OCI-LY3 (cell line): ENCODE measurements around the gene AUTS2.

Experiments used
- H2AFZ ChIP-seq: fragments of 200-600, 300-600 bp; shearing (Covaris generic); 2 replicates; pipeline ENCODE4 v1.6.0; 2014; ENCODE audit warnings: antibody characterized with exemption, low read depth, low read length
- H3K27ac ChIP-seq: fragments of 200-600, 300-600 bp; sonication (generic); 2 replicates; pipeline ENCODE4 v1.5.1; 2014; ENCODE audit warnings: mild to moderate bottlenecking, low read length, moderate library complexity, mixed read lengths
- H3K27me3 ChIP-seq: fragments of 200-600, 300-600 bp; sonication (generic); 2 replicates; pipeline ENCODE4 v1.6.1; 2014; ENCODE audit warnings: low read depth, low read length, mixed read lengths
- H3K36me3 ChIP-seq: fragments of 200-600, 300-600 bp; sonication (generic); replicated peaks from 2 replicates; pipeline ENCODE3; 2014; ENCODE audit warnings: low read depth, low read length, mixed read lengths
- H3K4me1 ChIP-seq: fragments of 300-600, 200-600 bp; sonication (generic); 2 replicates; pipeline ENCODE4 v1.6.1; 2014; ENCODE audit warnings: low read length, mixed read lengths
- H3K4me2 ChIP-seq: fragments of 200-600, 300-600 bp; sonication (generic); 2 replicates; pipeline ENCODE4 v1.6.1; 2014; ENCODE audit warnings: low read length, mixed read lengths
- H3K4me3 ChIP-seq: fragments of 300-600, 200-600 bp; sonication (generic); 2 replicates; pipeline ENCODE4 v1.5.1; 2014; ENCODE audit warnings: antibody characterized with exemption, mild to moderate bottlenecking, low read length, moderate library complexity
- H3K79me2 ChIP-seq: fragments of 300-600, 200-600 bp; shearing (Covaris generic); 2 replicates; pipeline ENCODE4 v1.6.1; 2014; ENCODE audit warnings: mild to moderate bottlenecking, low read length, mixed read lengths
- H3K9ac ChIP-seq: fragments of 300-600, 200-600 bp; shearing (Covaris generic); 2 replicates; pipeline ENCODE4 v1.6.0; 2014; ENCODE audit warnings: mild to moderate bottlenecking, low read length, moderate library complexity
- H3K9me3 ChIP-seq: fragments of 200-600, 300-600 bp; shearing (Covaris generic); 2 replicates; pipeline ENCODE4 v1.6.1; 2014; ENCODE audit warnings: low read length, mixed read lengths; ENCODE audit not compliant: insufficient read depth
- H4K20me1 ChIP-seq: fragments of 200-600, 300-600 bp; sonication (generic); 2 replicates; pipeline ENCODE4 v1.6.1; 2016; ENCODE audit warnings: low read length, mixed read lengths; ENCODE audit not compliant: insufficient read depth
- EZH2phosphoT487 ChIP-seq: fragments of 200-600 bp; shearing (Covaris generic); IDR thresholded peaks from 2 replicates; pipeline ENCODE4 v1.6.1; 2018; ENCODE audit warnings: antibody characterized with exemption, mixed run types, low read depth
- TF ChIP-seq, protein P1 (sequence below): fragments of 200-600, 300-600 bp; sonication (generic); IDR thresholded peaks from 2 replicates; pipeline ENCODE4 v1.5.1; 2014; ENCODE audit warnings: antibody characterized with exemption, low read length, low read depth

AUTS2 gene

DNA sequence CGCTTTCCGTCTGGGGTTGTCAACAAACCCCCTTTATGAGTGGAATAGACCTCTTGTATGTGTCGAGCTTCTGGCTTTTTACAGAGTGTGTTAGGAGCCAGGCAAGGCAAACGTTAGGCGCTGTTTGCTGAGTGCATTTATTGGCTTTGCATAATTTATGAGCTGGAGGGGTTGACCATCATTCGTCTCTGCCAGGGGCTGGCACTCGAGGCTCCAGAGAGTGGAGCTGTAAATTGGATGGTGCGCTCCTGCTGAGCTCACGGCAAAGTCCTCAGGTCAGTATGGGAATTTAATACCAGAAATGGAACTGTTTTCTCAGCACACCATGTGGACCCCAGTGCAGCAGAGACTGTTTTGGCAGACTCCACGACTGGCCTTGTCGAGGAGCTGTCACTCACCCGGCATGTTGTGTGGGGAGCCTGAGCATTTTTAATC, 834.3 kb downstream of the AUTS2 start:
- Histone ChIP-seq H3K9me3 (no peaks in the 10 kb centered on the region), H2AFZ (no peak overlapping the region), H3K27me3 (no peaks in the 10 kb centered on the region), H3K79me2 (no peaks in the 10 kb centered on the region), H3K4me1 (no peaks in the 10 kb centered on the region), H3K36me3 (no peaks in the 10 kb centered on the region), H3K4me3 (no peak overlapping the region), H3K9ac (no peak overlapping the region), H3K4me2 (no peak overlapping the region), H3K27ac (no peak overlapping the region), H4K20me1 (no peaks in the 10 kb centered on the region)
- TF ChIP-seq, protein P1, sequence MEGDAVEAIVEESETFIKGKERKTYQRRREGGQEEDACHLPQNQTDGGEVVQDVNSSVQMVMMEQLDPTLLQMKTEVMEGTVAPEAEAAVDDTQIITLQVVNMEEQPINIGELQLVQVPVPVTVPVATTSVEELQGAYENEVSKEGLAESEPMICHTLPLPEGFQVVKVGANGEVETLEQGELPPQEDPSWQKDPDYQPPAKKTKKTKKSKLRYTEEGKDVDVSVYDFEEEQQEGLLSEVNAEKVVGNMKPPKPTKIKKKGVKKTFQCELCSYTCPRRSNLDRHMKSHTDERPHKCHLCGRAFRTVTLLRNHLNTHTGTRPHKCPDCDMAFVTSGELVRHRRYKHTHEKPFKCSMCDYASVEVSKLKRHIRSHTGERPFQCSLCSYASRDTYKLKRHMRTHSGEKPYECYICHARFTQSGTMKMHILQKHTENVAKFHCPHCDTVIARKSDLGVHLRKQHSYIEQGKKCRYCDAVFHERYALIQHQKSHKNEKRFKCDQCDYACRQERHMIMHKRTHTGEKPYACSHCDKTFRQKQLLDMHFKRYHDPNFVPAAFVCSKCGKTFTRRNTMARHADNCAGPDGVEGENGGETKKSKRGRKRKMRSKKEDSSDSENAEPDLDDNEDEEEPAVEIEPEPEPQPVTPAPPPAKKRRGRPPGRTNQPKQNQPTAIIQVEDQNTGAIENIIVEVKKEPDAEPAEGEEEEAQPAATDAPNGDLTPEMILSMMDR: no peak
- TF ChIP-seq EZH2phosphoT487: no peak

DNA sequence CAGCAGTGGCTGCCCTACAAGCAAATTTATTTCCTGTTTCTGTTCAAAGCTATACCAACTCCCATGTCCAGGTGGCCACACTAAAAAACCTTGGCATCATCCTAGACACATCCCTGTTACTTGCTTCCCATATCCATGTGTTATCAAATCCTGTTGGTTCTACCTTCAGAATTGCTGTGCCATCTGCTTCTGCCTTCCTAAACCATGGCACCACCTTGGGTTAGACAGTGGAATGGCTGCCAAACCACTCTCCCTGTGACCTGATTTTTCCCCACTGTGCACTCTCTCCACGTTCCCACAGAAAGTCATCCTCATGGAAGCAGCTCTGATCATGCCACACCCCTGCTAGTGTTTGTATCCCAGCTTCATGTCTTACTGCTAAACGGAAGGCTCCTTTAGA, 836.1 kb downstream of the AUTS2 start:
- H3K4me1 ChIP-seq: no peaks in the 10 kb centered on the region
- H3K27me3 ChIP-seq: no peaks in the 10 kb centered on the region
- H3K4me3 ChIP-seq: no peak overlapping the region
- H3K79me2 ChIP-seq: no peaks in the 10 kb centered on the region
- TF ChIP-seq EZH2phosphoT487: no peak
- TF ChIP-seq, protein P1: no peak
- H3K9ac ChIP-seq: no peak overlapping the region
- no peak overlapping the region for H3K4me2 ChIP-seq
- H2AFZ ChIP-seq: no peak overlapping the region
- no peaks in the 10 kb centered on the region for H4K20me1 ChIP-seq
- no peaks in the 10 kb centered on the region for H3K36me3 ChIP-seq
- H3K9me3 ChIP-seq: no peaks in the 10 kb centered on the region
- no peak overlapping the region for H3K27ac ChIP-seq

DNA sequence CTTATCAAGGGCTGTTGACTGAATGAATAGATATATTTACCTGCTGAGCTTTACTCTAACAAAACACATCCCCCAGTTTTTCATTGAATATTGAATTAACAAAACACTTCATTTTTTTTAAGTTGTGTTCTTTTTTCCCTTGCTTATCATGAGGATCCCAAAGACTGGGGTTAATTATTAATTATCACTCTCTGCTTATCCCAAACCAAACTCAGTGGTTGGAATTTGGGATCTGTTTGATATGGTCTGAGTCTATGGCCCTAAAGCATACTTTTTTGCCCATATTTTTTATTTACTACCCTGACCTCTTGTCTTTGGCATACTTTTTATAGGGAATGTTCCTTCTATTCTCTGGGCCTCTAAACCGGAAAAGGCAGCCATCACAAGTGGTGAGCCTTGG, 836.5 kb downstream of the AUTS2 start:
- Histone ChIP-seq H3K4me2 (no peak overlapping the region), H3K27me3 (no peaks in the 10 kb centered on the region), H3K9me3 (no peaks in the 10 kb centered on the region), H3K4me1 (no peaks in the 10 kb centered on the region), H3K4me3 (no peak overlapping the region), H3K9ac (no peak overlapping the region), H3K27ac (no peak overlapping the region), H4K20me1 (no peaks in the 10 kb centered on the region), H3K79me2 (no peaks in the 10 kb centered on the region), H3K36me3 (no peaks in the 10 kb centered on the region), H2AFZ (no peak overlapping the region)
- TF ChIP-seq, protein P1: no peak
- TF ChIP-seq EZH2phosphoT487: no peak

DNA sequence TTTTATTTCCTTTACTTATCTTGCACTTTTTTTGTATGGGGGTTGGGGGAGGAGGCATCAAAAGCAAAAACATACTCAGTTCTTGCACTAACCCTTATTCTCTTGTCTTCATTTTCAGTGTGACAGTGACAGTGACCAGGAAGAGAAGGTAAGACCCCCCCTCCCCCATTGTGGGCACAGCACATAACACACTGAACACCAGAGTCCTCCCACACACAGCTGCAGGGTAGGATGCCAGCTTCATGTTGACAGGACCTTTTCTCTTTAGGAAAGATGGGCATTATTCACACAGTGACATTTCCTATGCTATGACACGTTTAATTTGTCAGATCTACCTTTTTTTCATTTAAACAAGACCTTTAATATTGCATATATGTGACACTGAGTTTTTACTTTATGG, 837.4 kb downstream of the AUTS2 start:
- no peak overlapping the region for H3K9ac ChIP-seq
- no peaks in the 10 kb centered on the region for H3K27me3 ChIP-seq
- H3K27ac ChIP-seq: no peak overlapping the region
- no peak overlapping the region for H3K4me3 ChIP-seq
- H3K4me1 ChIP-seq: no peaks in the 10 kb centered on the region
- no peaks in the 10 kb centered on the region for H4K20me1 ChIP-seq
- H3K9me3 ChIP-seq: no peaks in the 10 kb centered on the region
- TF ChIP-seq EZH2phosphoT487: no peak
- TF ChIP-seq, protein P1: no peak
- no peak overlapping the region for H3K4me2 ChIP-seq
- H3K36me3 ChIP-seq: no peaks in the 10 kb centered on the region
- no peak overlapping the region for H2AFZ ChIP-seq
- no peaks in the 10 kb centered on the region for H3K79me2 ChIP-seq
